Measurements from ENCODE around the gene STOX2.

- no peak for TF ChIP-seq CTCF (IDR thresholded peaks at IDR 0.05)
- no peak for TF ChIP-seq EZH2 (IDR thresholded peaks at IDR 0.05)
Measured at GRCh38 chr4:184059099-184059498, 154.0 kb downstream of the STOX2 start.

Data from neural progenitor cell (in vitro differentiated cells).